Panc1 (cell line): Measurements from ENCODE around the gene FRMD4A.

Experiments
- POLR2AphosphoS5 ChIP-seq: IDR thresholded peaks from 2 replicates; pipeline ENCODE4 v1.6.1; 2012; ENCODE audit warnings: mild to moderate bottlenecking, low read depth, low read length, moderate library complexity
- SIN3A ChIP-seq: IDR thresholded peaks from 2 replicates; pipeline ENCODE4 v1.6.1; 2012; ENCODE audit warnings: low read depth, mild to moderate bottlenecking, low read length, moderate library complexity, borderline replicate concordance; ENCODE audit not compliant: insufficient read depth
- TCF7L2 ChIP-seq: IDR thresholded peaks from 2 replicates; pipeline ENCODE4 v1.6.1; 2011; ENCODE audit warnings: mild to moderate bottlenecking, low read depth, low read length, inconsistent platforms
- TF ChIP-seq, protein P1 (sequence below): fragments of 450-650 bp; IDR thresholded peaks from 2 replicates; pipeline ENCODE4 v1.5.1; 2017; ENCODE audit warnings: mild to moderate bottlenecking
- TF ChIP-seq, protein P2 (sequence below), 2 experiments: IDR thresholded peaks; 2 replicates each; pipeline ENCODE4 v1.6.1; 2011 to 2012; ENCODE audit warnings: low read depth in 2 of 2, control low read depth in 1 of 2, low read length in 1 of 2, mild to moderate bottlenecking in 1 of 2, moderate library complexity in 1 of 2; ENCODE audit not compliant: insufficient read depth in 1 of 2

DNA sequence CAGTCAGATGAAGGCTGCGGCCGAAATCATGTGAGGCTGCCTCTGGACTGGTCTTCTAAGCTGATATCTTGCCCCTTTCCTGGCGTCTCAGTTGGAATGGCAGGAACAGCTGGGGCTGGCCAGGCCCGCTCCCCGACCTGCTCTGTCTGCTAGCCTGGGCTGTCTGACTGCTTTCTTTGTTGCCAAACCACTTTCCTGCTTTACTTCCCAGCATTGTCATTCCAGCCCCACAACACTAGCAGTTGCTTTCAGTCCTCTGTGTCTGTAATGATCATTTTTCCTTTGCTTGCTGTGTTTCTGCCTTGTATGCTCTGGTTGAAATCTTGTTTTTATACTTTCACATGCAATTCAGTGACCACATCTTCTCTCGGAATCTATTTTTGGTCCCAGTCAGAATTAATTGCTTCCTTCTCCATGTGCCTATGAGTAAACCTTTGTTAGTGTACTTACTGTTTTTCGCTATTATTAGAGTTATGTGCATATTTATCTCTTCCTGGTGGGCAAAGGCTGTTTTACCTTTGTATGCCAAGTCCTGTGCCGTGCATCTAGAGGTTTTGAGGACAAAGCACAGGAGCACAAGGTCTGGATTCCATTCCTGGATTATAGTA, 722.4 kb downstream of the FRMD4A start:
- TF ChIP-seq SIN3A: no peak
- TF ChIP-seq, protein P1, sequence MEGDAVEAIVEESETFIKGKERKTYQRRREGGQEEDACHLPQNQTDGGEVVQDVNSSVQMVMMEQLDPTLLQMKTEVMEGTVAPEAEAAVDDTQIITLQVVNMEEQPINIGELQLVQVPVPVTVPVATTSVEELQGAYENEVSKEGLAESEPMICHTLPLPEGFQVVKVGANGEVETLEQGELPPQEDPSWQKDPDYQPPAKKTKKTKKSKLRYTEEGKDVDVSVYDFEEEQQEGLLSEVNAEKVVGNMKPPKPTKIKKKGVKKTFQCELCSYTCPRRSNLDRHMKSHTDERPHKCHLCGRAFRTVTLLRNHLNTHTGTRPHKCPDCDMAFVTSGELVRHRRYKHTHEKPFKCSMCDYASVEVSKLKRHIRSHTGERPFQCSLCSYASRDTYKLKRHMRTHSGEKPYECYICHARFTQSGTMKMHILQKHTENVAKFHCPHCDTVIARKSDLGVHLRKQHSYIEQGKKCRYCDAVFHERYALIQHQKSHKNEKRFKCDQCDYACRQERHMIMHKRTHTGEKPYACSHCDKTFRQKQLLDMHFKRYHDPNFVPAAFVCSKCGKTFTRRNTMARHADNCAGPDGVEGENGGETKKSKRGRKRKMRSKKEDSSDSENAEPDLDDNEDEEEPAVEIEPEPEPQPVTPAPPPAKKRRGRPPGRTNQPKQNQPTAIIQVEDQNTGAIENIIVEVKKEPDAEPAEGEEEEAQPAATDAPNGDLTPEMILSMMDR: no peak
- TF ChIP-seq TCF7L2: no peak
- TF ChIP-seq, protein P2, sequence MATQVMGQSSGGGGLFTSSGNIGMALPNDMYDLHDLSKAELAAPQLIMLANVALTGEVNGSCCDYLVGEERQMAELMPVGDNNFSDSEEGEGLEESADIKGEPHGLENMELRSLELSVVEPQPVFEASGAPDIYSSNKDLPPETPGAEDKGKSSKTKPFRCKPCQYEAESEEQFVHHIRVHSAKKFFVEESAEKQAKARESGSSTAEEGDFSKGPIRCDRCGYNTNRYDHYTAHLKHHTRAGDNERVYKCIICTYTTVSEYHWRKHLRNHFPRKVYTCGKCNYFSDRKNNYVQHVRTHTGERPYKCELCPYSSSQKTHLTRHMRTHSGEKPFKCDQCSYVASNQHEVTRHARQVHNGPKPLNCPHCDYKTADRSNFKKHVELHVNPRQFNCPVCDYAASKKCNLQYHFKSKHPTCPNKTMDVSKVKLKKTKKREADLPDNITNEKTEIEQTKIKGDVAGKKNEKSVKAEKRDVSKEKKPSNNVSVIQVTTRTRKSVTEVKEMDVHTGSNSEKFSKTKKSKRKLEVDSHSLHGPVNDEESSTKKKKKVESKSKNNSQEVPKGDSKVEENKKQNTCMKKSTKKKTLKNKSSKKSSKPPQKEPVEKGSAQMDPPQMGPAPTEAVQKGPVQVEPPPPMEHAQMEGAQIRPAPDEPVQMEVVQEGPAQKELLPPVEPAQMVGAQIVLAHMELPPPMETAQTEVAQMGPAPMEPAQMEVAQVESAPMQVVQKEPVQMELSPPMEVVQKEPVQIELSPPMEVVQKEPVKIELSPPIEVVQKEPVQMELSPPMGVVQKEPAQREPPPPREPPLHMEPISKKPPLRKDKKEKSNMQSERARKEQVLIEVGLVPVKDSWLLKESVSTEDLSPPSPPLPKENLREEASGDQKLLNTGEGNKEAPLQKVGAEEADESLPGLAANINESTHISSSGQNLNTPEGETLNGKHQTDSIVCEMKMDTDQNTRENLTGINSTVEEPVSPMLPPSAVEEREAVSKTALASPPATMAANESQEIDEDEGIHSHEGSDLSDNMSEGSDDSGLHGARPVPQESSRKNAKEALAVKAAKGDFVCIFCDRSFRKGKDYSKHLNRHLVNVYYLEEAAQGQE (IDR thresholded peaks at IDR 0.05; ENCODE audit: insufficient read depth in 1 of 2, low read depth in 2 of 2, low read length in 1 of 2): no peak
- no peak for TF ChIP-seq POLR2AphosphoS5
